HPDE6-E6E7 (cell line): Measurements from ENCODE around the gene WASF2.
"Not testable (repeated sequence)": the region's sequence is repeated elsewhere in the genome, so short reads cannot be mapped to it uniquely, and the experiment has no call there.

Experiments used
- DNase-seq: peaks from one replicate; pipeline ENCODE4 v3.0.0; 2011; ENCODE audit warnings: missing footprints; ENCODE audit errors: extremely low spot score

WASF2 gene, protein sequence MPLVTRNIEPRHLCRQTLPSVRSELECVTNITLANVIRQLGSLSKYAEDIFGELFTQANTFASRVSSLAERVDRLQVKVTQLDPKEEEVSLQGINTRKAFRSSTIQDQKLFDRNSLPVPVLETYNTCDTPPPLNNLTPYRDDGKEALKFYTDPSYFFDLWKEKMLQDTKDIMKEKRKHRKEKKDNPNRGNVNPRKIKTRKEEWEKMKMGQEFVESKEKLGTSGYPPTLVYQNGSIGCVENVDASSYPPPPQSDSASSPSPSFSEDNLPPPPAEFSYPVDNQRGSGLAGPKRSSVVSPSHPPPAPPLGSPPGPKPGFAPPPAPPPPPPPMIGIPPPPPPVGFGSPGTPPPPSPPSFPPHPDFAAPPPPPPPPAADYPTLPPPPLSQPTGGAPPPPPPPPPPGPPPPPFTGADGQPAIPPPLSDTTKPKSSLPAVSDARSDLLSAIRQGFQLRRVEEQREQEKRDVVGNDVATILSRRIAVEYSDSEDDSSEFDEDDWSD

DNA sequence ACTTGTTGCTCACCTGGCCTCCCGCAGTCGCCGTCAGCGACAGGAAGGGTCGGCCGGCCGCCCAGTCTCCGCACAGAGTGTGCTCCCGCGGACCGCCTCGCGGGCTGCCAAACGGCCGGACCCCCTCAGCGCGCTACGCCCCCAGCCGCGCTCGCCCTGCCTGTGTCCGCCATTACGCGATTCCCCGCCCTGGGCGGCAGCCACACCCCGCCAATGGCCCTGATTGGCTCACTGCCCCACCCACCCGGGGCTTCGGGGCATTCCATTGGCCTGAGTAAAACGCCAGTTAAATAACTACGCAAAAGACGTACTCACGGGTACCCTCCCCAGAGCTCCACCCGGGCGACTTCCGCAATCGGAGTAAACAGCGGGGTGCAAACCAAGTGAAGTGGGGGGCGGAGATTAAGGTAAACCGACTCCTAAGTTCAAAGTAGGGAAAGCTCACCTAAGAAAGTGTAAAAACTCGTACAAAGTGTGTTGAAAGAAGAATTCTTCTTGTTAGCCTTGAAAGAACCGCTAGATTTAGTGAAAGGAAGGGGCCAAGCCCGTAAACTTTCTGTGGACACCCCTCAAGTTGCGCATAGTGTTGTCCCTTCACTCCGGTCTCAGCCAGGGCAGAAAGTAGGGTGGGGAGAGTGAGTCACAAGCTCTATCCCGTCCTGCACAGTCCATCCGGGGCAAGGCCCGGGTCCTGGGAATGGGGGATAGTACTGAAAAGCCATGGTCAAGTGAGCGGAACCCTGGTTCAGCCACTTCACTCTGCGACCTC lies at the start of gene WASF2:
TSS of gene WASF2 (minus strand) at position 195 of the 769 bp plus-strand sequence. CDS start 61,277 bp downstream, outside the sequence.
- peak; percentile 96 for DNase-seq

DNA sequence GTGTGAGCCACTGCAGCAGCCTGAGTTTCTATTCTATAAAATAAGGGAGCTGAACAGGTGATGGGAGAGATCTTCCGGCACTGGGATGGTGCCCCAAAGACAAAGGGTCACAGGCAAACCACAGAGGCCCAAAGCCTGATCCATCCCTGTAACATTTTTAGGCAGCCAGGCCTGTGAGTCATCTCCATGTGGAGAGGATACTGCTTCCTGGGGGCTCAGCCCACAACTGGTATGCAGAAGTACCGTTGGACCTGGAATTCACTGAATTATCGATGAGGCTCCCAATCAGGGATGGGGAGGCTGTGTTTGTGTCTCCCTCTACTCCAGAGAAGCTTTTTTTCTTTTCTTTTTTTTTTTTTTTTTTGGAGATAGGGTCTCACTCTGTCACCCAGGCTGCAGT lies 48.8 kb upstream of the WASF2 start:
- DNase-seq: no peak

DNA sequence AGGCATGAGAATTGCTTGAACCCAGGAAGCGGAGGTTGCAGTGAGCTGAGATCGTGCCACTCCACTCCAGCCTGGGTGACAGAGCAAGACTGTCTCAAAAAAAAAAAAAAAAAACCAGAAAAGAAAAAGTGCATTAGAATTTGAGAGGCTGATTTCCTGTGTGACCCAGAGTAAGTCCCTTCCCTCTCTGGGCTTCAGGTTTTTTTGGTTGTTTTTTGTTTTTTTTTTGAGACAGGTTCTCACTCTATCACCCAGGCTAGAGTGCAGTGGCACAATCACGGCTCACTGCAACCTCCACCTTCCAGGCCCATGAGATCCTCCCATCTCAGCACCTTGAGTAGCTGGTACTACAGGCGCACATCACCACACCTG lies 48.3 kb upstream of the WASF2 start:
- not testable (repeated sequence) for DNase-seq

DNA sequence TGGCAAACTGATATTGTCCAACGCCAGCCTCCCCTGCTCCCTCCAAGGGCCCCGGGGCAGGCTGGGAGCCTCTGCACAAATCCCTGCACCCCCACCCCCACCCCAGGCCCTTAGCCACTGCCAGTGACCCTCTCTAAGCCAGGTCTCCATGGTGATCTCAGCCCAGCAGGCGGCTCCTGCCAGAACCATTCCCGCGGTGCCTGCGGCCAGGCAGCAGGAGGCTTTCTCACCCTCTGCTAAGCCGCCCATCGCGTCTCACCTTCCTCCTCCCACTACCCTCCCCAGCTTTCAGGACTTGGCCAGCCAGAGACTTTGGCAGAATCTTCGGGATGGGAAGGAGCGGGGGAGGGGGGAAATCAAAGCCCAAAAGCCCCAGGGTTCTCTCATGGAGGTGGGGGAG lies 46.8 kb upstream of the WASF2 start:
- no peak for DNase-seq

DNA sequence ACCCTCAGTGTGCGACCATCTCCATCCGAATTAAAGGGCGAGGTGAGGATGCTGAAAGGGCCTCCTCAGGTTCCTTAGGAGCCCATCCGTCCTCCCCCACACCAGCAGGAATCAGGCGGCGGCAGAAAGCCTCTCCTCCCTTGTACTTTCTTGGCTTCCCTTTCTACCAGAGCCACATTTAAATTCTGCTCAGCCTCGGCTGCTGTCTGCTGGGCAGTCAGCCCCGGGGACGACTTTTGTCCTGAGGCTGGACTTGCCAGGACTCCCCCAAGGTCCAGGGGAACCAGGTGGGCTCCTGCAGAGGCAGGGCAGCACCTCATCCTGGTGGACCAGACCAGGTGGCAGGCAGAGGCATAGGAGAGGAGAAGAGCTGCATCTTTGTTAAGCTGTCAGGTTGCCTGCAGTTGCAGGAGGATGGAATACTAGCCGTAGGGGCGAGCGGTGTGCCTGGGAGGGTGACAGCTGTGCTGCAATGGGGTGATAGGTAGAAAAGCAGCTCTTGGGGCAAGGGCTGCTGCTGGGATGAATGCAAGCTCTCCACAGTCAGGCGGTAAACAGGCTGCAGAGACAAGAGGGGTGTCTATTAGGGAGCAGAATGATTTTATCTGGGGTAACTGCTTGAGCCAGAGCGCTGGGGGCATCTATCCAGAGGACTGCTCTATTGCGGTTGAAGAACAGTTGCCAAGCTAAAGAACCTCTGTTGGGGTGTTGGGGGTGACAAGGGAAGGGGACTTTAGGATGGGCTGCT lies 46.2 kb upstream of the WASF2 start:
- no peak for DNase-seq

DNA sequence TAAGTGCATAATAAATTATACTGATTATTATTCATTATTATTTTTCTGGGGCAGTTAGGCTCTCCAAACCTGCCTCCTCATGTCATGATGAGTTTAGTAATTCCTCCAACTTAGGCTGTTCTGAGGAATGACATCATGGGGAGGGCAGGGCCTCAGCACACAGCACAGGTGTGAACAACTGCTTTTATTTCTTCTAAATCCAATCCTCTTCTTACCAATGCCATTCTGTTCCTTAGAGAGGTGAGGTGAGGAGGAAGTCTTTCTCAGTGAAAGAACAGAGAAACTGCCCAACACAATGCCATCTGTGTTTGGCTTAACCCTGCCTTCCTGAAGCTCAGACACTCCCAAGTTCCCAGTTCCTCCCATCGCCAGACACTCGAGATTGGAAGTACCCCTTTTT lies 45.4 kb upstream of the WASF2 start:
- DNase-seq: no peak

DNA sequence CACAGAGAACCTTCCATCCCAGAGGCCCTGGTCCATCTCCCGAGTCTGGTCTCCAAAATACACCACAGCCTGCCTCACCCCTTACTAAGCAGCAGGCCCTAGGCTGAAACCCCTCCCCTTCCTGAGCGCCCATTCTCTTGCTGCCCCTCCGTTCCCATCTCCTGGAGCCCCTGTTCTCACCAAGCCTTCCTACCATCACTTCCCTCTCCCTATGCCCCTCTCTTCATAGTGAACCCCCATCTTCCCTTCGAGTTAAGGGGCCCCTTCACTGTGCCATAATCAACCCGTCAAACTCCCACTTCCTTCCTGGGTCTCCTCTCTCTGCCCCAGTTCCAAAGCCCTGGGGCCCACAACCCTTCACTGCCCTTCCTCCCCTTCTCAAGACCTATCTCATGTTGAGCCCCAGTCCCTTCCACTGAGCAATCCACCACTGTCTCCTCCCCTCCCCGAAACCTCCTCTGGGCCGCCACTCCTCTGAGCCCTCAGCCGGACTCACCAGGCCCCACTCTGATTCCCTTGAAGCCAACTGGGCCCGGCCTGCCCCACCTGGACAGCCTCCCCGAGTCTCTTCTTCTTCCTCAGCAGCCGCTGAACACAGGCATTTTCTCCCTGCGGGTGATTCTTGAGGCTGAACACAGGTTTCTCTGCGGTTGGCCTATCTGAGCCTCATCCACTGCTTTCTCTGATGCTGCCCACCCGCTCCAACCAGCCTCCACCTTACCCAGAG lies 42.2 kb upstream of the WASF2 start:
- no peak for DNase-seq

DNA sequence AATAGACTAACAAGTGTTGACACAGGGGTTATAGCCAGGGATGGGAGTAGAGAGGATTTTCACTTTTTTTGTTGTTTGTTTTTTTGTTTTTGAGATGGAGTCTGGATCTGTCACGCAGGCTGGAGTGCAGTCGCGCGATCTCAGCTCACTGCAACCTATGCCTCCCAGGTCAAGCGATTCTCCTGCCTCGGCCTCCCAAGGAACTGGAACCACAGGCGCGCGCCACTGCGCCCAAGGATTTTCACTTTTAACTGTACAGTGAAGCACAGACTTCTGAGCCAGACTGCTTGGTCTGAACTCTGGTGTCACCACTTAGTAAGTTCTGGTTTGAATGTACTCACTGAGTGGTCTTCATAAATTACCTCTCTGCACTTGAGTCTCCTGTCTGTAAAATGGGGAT lies 40.2 kb upstream of the WASF2 start:
- no peak for DNase-seq

DNA sequence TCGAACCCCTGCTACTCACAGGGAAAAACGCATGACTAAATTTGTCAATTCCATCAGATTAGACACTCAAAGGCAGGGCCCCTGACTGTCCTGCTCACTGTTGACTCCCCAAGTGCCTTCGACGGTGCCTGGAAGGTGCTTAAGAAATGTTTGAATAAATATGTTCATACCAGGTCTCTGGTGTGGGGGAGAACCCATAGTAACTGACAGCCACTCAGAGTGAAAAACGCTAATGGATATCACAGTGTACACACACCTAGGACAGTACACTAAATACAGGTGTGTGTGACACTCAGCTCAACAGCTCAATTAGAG lies 39.7 kb upstream of the WASF2 start:
- no peak for DNase-seq

DNA sequence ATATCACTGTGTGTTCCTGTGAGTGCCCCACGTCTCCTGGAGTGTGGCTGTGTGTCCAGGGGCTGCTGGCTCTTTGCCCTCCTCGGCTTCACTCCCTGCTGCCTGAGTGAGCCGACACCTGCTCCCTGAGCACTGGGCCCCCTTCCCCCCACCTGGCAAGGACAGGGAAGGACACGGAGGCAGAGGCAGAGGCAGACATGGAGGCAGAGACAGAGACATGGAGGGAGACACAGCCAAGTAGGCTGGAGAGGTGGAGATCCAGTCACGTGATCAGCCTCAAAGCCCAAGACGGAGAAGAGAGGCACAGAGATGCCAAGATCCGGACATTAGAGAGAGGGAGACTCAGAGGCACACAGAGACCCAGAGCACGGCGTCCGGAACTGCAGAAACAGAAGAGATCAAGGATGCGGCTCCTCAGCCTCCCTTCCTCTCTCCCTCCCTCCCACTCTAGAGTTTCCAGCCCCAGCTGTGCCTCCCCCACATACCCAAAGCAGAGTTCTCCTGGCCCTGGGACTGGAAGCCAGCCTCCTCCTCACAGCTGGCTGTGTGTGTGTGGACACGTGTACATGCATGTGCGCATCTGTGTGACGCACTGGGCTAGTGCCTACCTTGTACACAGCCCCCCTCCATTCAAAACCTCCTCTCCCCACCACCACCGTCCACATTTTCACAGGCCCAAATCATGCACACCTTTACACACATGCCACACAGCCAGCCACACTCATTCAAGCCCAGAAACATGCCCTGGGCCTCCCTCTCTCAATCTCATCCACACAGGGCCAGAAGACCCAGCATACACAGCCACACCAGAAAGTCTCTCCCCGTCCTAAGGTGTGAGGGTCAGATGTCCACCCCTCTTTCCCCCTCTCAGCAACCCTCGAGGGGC lies 39.1 kb upstream of the WASF2 start:
- no peak for DNase-seq

DNA sequence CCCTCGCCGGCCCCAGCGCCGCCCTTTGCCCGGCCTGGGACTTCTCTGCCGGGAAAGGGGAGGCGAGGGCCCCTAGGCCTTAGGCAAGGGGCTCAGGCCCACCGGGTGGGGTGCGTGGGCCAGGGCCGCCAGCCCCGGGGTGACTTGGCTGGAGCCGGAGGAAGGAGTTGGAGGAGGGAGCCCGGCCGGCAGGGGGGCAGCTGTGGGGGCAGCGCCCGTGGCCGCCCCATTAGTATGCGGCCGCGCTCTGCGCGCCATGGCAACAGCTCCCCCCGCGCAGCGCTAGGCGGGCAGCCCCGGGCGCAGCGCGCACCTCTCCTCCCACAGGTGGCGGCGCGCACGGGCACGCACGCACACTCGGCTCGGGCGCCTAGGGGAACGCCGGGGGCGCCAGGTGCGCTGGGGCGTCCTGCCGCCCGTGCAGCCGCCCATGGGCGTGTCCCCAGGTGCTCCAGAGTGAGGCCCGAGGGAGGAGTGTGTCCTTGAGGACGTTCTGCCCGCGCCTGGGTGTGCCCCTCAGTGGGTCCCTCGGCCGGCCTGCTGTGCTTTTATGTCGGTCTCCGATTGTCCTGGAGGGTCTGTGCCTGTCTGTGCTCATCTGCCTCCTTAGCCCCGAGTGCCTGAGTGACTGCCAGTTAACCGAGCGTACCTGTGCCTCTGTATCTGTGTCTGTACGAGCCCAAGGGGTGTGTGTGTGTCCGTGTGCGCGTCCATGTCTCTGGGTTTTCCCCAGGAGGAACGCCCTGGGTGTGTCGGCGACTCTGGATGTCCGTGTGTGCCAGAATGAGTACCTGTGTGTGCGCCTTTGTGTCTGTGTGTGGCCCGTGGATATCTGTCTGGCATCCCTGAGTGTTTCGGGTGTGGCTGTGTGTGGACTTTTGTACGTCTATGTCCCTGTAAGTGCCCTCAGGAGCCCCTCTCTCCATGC lies 38.2 kb upstream of the WASF2 start:
- no peak for DNase-seq

DNA sequence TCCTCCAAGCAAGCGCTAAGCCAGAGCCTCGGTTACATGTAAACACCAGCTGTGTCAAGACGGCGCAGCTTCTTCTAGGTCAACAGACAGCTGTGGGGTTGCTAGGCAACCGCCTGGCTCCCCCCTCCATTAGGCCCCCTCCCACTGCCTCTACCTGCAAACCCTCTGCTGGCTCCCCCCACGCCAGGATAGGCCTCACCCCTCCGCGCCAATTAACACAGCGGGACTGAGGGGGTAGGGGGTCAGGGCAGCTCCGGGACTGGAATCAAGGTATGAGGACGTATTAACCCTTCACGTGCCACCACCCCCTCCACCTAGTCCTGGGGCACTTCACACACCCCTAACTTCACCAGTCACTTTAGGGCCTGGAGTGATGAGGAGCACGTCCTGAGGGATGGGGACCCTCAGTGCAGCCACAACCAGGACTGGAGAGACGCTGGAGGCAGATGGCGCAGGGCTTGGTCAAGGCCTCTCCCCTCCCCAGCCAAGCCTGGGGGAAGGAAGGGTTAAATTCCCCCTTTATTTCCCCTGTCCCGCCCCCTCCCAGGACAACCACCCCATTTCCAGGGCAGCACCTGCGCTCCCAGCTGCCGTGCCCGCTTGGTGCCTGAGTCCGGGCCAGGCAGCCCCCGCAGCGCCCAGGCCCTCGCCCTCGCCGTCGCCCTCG lies 37.4 kb upstream of the WASF2 start:
- no peak for DNase-seq

DNA sequence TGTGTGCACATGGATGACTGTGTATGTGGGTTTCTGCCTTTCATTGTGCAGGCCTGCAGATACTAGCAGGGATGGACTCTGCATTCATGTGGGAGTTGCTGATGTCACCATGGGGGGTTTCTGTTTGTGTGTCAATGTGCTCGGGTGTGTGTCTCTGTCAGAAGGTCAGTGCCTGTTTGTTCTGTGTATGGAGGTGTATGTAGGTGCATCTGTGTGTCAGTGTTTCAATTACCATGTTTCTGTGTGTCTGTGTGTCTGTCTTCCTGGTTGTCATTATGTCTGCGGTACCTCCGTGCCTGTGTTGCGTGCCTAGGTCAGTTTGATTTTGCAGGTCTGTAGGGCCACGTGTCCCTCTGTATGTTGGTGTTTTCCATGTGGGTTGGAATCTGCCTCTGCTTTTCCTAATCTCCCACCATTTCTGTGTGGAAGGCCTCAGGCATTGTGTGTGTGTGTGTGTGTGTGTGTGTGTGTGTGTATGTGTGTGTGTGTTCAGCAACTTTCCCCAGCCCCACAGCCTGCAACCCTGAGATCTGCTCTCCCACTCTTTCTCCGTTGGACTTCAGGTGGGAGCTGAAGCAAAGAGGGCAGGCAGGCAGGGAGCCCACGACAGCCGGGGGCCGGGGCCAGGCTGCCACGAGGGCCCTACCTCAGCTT lies 36.7 kb upstream of the WASF2 start:
- no peak for DNase-seq

DNA sequence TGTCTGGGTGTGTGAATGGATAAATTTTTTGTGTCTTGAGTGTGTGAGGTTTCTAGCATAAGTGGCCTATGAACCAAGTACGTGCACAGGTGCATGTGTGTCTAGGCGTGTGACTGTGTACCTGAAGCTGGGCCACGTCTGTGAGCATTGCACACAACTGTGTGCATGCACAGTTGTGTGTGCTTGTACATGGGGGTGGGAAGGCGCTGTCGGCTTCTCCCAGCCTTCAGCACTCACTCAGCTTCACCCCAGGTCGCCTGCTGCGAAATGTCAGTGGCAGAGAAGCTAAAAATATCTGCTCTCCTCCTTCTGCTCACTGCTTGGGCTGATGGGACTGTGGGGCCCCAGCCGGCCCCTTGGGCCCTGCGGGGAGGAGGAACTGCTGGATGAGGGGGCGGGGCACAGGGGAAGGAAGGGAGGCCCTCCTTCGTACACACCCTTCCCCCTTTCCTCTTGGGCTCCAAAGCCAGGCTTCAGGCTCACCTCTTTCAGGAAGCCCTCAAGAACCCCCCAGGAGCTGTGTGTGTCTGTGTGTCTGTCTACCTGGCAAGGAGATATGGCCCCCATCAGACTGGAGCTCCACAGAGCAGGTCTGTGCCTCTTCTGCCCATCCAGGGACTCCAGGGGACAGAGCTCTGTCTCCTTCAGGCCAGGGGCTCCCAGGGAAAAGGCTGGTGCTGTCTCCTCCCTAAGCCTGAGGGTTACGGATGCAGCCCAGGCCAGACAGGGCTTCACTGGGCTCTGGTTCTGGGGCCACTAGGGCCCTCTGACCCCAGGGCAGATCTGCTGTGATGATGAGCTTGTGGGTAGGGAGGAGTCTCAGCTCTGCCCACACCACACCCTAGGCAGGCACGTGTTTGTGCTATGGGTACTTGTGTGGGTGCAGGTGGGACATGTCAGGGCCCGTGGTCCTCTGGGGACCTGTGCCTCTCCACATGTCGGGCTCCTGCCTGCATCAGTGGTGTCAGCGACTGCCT lies 35.6 kb upstream of the WASF2 start:
- no peak for DNase-seq

DNA sequence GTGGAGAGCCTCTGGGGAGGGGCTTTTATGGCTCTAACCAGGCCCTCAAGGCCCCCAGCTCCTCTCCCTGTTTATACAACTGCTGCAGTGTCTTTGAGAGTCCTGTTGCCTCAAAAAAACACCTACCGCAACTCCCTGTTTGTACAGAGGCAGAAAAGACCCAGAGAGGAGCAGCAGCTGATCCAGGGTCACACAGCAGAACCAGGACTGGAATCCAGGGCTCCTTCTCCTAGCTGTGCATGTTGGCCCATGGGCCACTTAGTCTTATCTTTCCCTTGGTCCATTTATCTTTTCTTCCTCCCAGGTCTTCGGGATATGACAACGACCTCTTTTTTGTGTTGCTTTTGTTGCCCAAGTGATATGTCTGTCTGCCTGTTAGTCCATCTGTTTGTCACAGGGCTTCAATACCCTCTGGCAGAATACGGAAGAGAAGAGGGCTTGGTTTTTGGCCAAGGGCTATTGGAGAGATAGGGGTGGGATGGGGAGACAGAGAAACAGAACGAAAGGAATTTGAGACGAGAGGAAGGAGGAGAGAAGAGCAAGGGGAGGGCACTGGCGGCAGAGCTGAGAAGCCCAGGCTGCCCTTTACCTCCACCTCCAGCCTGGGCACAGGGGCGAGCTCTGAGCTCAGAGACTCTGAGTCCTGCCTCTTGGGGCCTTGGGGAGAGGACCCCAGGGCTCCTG lies 33.5 kb upstream of the WASF2 start:
- DNase-seq: no peak

DNA sequence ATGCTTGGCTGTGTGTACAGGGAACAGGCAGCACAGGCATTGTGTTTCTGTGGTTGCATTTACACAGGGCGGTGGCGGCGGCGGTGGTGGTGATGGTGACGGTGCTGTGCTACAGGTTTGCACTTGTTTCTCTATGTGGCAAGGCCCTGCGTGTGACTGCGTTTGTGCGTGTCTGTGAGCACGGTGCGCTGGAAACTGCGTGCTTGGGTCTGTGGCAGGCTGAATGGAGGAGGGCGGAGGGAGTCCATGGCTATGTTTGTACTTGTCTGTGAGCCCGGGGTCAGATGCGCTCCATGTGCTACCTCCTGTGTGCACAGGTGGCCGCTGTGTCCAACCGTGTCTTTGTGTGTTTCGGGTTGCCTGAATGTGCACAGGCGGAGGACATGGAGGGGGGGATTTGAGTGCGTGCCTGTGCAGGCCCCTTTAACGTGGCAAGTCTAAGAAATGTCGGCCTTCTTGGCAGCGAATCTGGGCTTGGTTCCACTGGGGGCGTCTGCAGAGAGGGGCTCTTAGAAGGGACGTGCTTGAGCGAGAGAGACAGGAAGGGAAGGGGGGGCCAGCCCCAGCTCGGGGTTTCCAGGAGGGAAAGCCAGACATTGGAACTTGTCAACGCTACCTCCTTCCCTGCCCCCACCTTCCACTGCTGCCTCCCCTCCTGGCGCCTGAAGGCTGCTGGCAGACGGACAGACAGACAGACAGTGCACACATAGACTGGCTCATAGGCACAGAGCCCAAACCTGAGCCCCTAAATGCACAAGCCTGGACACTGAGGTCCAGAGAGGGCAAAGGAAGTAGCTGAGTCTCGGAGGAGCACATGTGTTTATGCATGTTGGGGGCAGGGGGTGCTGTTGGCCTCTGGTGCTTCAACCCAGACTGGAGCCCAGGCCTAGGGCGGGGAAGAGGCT lies 32.7 kb upstream of the WASF2 start:
- peak; percentile 69 for DNase-seq
